H1 (cell line): ENCODE measurements around the gene ST6GALNAC4. TPM values are rescaled to one million over a fixed set of nuclear protein-coding genes. Genes with fewer than 3 reads are reported as not detected.
A peak's percentile ranks its signal among the peaks of the same experiment; 100 is the strongest.

Experiments used
- CTCF ChIA-PET: fragments of 300-600 bp; sonication (Branson Sonifier 250); formaldehyde crosslinking; loops from one replicate; lab custom pipeline; 2021; ENCODE audit not compliant: partially characterized antibody; lab: Charles Lee
- POLR2A ChIA-PET: fragments of 300-600 bp; sonication (Branson Sonifier 250); formaldehyde crosslinking; loops from one replicate; lab custom pipeline; 2021; ENCODE audit warnings: inconsistent platforms; ENCODE audit not compliant: partially characterized antibody; lab: Charles Lee
- DNase-seq, 2 experiments: peaks; one replicate each; pipeline versions ENCODE4 v3.0.0 to v3.0.0-alpha.2; 2010 to 2022; ENCODE audit warnings: low spot score in 2 of 2, low read depth in 1 of 2, mixed read lengths in 1 of 2
- FAIRE-seq: peaks from 2 replicates; lab custom pipeline; 2011; peaks lifted over from hg19 to GRCh38; lab: Jason Lieb, UNC
- H2AFZ ChIP-seq: 2 replicates; pipeline ENCODE4 v1.8.1; 2012; ENCODE audit warnings: low read length, inconsistent platforms
- H2AK5ac ChIP-seq: 2 replicates; pipeline ENCODE4 v1.6.1; 2013; ENCODE audit warnings: low read depth, low read length
- H2BK120ac ChIP-seq: replicated peaks from 2 replicates; pipeline ENCODE3; 2013; ENCODE audit warnings: low read depth, low read length, inconsistent platforms
- H2BK12ac ChIP-seq: 2 replicates; pipeline ENCODE4 v1.6.1; 2013; ENCODE audit warnings: low read depth, low read length
- H2BK15ac ChIP-seq: 2 replicates; pipeline ENCODE4 v1.6.1; 2013; ENCODE audit warnings: low read length
- H2BK20ac ChIP-seq: 2 replicates; pipeline ENCODE4 v1.6.1; 2013; ENCODE audit warnings: low read length
- H2BK5ac ChIP-seq: 2 replicates; pipeline ENCODE4 v1.6.1; 2013; ENCODE audit warnings: low read depth, low read length
- H3K14ac ChIP-seq: 2 replicates; pipeline ENCODE4 v1.6.1; 2013; ENCODE audit warnings: inconsistent platforms; ENCODE audit not compliant: insufficient read length
- H3K18ac ChIP-seq: 2 replicates; pipeline ENCODE4 v1.6.1; 2013; ENCODE audit warnings: low read length; ENCODE audit errors: extremely low read depth
- H3K23ac ChIP-seq: 2 replicates; pipeline ENCODE4 v1.6.1; 2013; ENCODE audit warnings: inconsistent platforms; ENCODE audit not compliant: insufficient read length
- H3K23me2 ChIP-seq: 2 replicates; pipeline ENCODE4 v1.6.1; 2013; ENCODE audit warnings: low read depth, low read length
- H3K27ac ChIP-seq: 2 replicates; pipeline ENCODE4 v1.6.1; 2011; ENCODE audit warnings: low read depth, low read length, inconsistent platforms
- H3K27me3 ChIP-seq, 4 experiments: replicated peaks in 1 of 4; 1 replicate in 1 of 4; 2 replicates in 3 of 4; pipeline versions ENCODE4 v1.6.1 to v1.8.1; 2011 to 2013; ENCODE audit warnings: low read length in 3 of 4, mild to moderate bottlenecking in 3 of 4, inconsistent platforms in 2 of 4, mixed read lengths in 2 of 4, moderate library complexity in 1 of 4; ENCODE audit not compliant: control insufficient read depth in 3 of 4, insufficient read depth in 3 of 4; ENCODE audit errors: extremely low read depth in 1 of 4
- H3K36me3 ChIP-seq, 4 experiments: 2 replicates each; pipeline versions ENCODE4 v1.6.1 to v1.8.1; 2011 to 2013; ENCODE audit warnings: mild to moderate bottlenecking in 4 of 4, low read length in 3 of 4, moderate library complexity in 2 of 4, control low read depth in 1 of 4, inconsistent platforms in 1 of 4; ENCODE audit not compliant: insufficient read depth in 4 of 4, control insufficient read depth in 2 of 4
- H3K4ac ChIP-seq: replicated peaks from 2 replicates; pipeline ENCODE3; 2013; ENCODE audit warnings: low read length, low read depth, mixed read lengths, inconsistent platforms; ENCODE audit not compliant: insufficient read length
- H3K4me1 ChIP-seq, 4 experiments: replicated peaks in 1 of 4; 1 replicate in 1 of 4; 2 replicates in 3 of 4; pipeline versions ENCODE4 v1.6.1 to v1.8.1; 2011 to 2013; ENCODE audit warnings: low read length in 3 of 4, inconsistent platforms in 2 of 4, mixed read lengths in 1 of 4; ENCODE audit not compliant: insufficient read depth in 4 of 4, control insufficient read depth in 3 of 4
- H3K4me2 ChIP-seq, 2 experiments: 2 replicates each; pipeline versions ENCODE4 v1.6.1 to v1.8.1; 2011 to 2013; ENCODE audit warnings: low read depth in 2 of 2, low read length in 2 of 2, control low read depth in 1 of 2, inconsistent platforms in 1 of 2, mild to moderate bottlenecking in 1 of 2; ENCODE audit not compliant: insufficient read depth in 1 of 2
- H3K4me3 ChIP-seq, 4 experiments: fragments of 200-600, 300-600 bp in 1 of 4; sonication (generic), shearing (Covaris generic), sonication (Bioruptor Twin) in 1 of 4; 2 replicates each; pipeline versions ENCODE4 v1.5.1 to v1.8.1; 2011 to 2016; ENCODE audit warnings: low read length in 4 of 4, low read depth in 3 of 4, control low read depth in 2 of 4, inconsistent platforms in 2 of 4, mild to moderate bottlenecking in 2 of 4, mixed read lengths in 1 of 4, moderate library complexity in 1 of 4; ENCODE audit not compliant: insufficient read depth in 2 of 4; ENCODE audit errors: extremely low read depth in 1 of 4
- H3K56ac ChIP-seq: replicated peaks from 2 replicates; pipeline ENCODE3; 2013; ENCODE audit warnings: low read depth, mild to moderate bottlenecking, mixed read lengths, low read length, inconsistent platforms; ENCODE audit not compliant: insufficient read length
- H3K79me1 ChIP-seq: 2 replicates; pipeline ENCODE4 v1.6.1; 2013; ENCODE audit warnings: low read depth, low read length, control low read depth
- H3K79me2 ChIP-seq, 2 experiments: 2 replicates each; pipeline versions ENCODE4 v1.6.1 to v1.8.1; 2012 to 2013; ENCODE audit warnings: low read length in 2 of 2, mild to moderate bottlenecking in 2 of 2, inconsistent platforms in 1 of 2; ENCODE audit not compliant: insufficient read depth in 2 of 2, control insufficient read depth in 1 of 2
- H3K9ac ChIP-seq, 4 experiments: replicated peaks in 1 of 4; 1 replicate in 1 of 4; 2 replicates in 3 of 4; pipeline versions ENCODE4 v1.6.1 to v1.8.1; 2011 to 2013; ENCODE audit warnings: low read depth in 3 of 4, low read length in 3 of 4, control low read depth in 2 of 4, mild to moderate bottlenecking in 2 of 4, moderate library complexity in 2 of 4, inconsistent platforms in 1 of 4; ENCODE audit errors: extremely low read depth in 1 of 4
- H3K9me3 ChIP-seq, 2 experiments: 2 replicates each; pipeline versions ENCODE4 v1.6.1 to v1.8.1; 2012 to 2013; ENCODE audit warnings: mild to moderate bottlenecking in 2 of 2, moderate library complexity in 2 of 2, control low read depth in 1 of 2, inconsistent platforms in 1 of 2, low read depth in 1 of 2, low read length in 1 of 2, mixed read lengths in 1 of 2; ENCODE audit not compliant: insufficient read depth in 2 of 2
- H4K20me1 ChIP-seq, 2 experiments: replicated peaks in 1 of 2; 2 replicates each; pipeline versions ENCODE3 to v1.8.1; 2011 to 2013; ENCODE audit warnings: inconsistent platforms in 2 of 2, low read length in 2 of 2, mild to moderate bottlenecking in 1 of 2; ENCODE audit not compliant: insufficient read depth in 2 of 2, control insufficient read depth in 1 of 2
- H4K5ac ChIP-seq: 2 replicates; pipeline ENCODE4 v1.6.1; 2013; ENCODE audit warnings: low read length, low read depth, mixed read lengths, inconsistent platforms; ENCODE audit not compliant: insufficient read length
- H4K8ac ChIP-seq: 2 replicates; pipeline ENCODE4 v1.8.0; 2013; ENCODE audit warnings: mild to moderate bottlenecking, moderate library complexity, low read length, inconsistent platforms; ENCODE audit not compliant: insufficient read depth; ENCODE audit errors: extremely low read depth
- H4K91ac ChIP-seq: replicated peaks from 2 replicates; pipeline ENCODE3; 2013; ENCODE audit warnings: low read length, mixed read lengths, inconsistent platforms; ENCODE audit not compliant: insufficient read length
- BCL11A ChIP-seq, 2 experiments: IDR thresholded peaks; one replicate each; pipeline ENCODE4 v1.6.1; 2011; ENCODE audit warnings: low read depth in 2 of 2, low read length in 2 of 2, mild to moderate bottlenecking in 2 of 2
- BRCA1 ChIP-seq: IDR thresholded peaks from 2 replicates; pipeline ENCODE4 v1.6.1; 2012; ENCODE audit warnings: low read depth, low read length, improper control_type of control experiment
- CREB1 ChIP-seq: IDR thresholded peaks from 2 replicates; pipeline ENCODE4 v1.6.1; 2012; ENCODE audit warnings: inconsistent platforms
- CTCF ChIP-seq, 3 experiments: IDR thresholded peaks; 1 replicate in 2 of 3; 2 replicates in 1 of 3; pipeline versions ENCODE4 v1.5.1 to v1.6.1; 2011; ENCODE audit warnings: low read length in 3 of 3, mild to moderate bottlenecking in 3 of 3, inconsistent platforms in 2 of 3, low read depth in 1 of 3, moderate library complexity in 1 of 3; ENCODE audit not compliant: insufficient read depth in 1 of 3; ENCODE audit errors: control extremely low read depth in 1 of 3
- MAFK ChIP-seq: IDR thresholded peaks from 2 replicates; pipeline ENCODE4 v1.6.1; 2012; ENCODE audit warnings: low read depth, mild to moderate bottlenecking, improper control_type of control experiment, low read length
- RAD21 ChIP-seq, 2 experiments: IDR thresholded peaks in 1 of 2; conservative IDR thresholded peaks in 1 of 2; 2 replicates each; pipeline ENCODE4 v1.6.1; 2011; ENCODE audit warnings: low read depth in 2 of 2, low read length in 2 of 2, improper control_type of control experiment in 1 of 2, inconsistent platforms in 1 of 2, mild to moderate bottlenecking in 1 of 2, moderate library complexity in 1 of 2
- SP2 ChIP-seq: IDR thresholded peaks from 2 replicates; pipeline ENCODE4 v1.6.1; 2012; ENCODE audit warnings: mild to moderate bottlenecking, low read length, inconsistent platforms
- TAF7 ChIP-seq: optimal IDR thresholded peaks from 2 replicates; pipeline ENCODE3; 2011; ENCODE audit warnings: low read depth, mild to moderate bottlenecking, inconsistent platforms, low read length, moderate library complexity, borderline replicate concordance
- WGBS, 2 experiments: shearing (Covaris generic) in 1 of 2; methylation state at CpG; one replicate each; pipeline versions ENCODE4 v1.1.6 to v1.1.7; 2013 to 2015; ENCODE audit warnings: low lambda C conversion rate in 2 of 2, mixed read lengths in 2 of 2, inconsistent platforms in 1 of 2, low coverage in 1 of 2, missing lambda C conversion rate in 1 of 2; ENCODE audit not compliant: insufficient replicate concordance in 2 of 2, insufficient coverage in 1 of 2, insufficient read length in 1 of 2; ENCODE audit errors: extremely low coverage in 1 of 2, missing lambda C conversion rate in 1 of 2; 5-methylcytosine and 5-hydroxymethylcytosine counted together
- polyA plus RNA-seq, 7 experiments: library from polyadenylated mRNA; depleted of rRNA in 3 of 7; stranded (reverse) in 5 of 7; unstranded in 2 of 7; fragments of >200 nt in 5 of 7; fragments of 200-250 nt in 2 of 7; gene quantifications; 1 replicate in 5 of 7; 2 replicates in 1 of 7; 4 replicates in 1 of 7; pipeline versions ENCODE4 v1.2.1 to v1.2.3, GENCODE V29; 2011 to 2013; ENCODE audit warnings: missing spikeins in 2 of 7, mixed read lengths in 2 of 7
- total RNA-seq: library from RNA; stranded (reverse); fragmentation: NEBNext Ultra II Directional; extraction: Animal tissue kit (Norgen Biotek cat#: 25700); gene quantifications from 2 replicates; pipeline ENCODE4 v1.2.1, GENCODE V29; 2021

ST6GALNAC4 gene
- total and polyA plus RNA-seq, 2 of the 8 experiments (the other 6 are each of a cell fraction or from before 2014, with no cell fraction given), result 21.8 to 34.1 TPM

- ChIA-PET CTCF (interaction anchor here (0.6 to 6.7 kb wide), 18 partner anchors 10 to 1361 kb away, joined by 3 to 114 read pairs (median 4); partner anchors contain the start of genes ST6GALNAC6 and TOR2A), POLR2A (interaction anchor here (0.6 to 3.7 kb wide), 9 partner anchors 10 to 45 kb away, joined by 3 to 16 read pairs (median 4); partner anchors contain the start of gene ST6GALNAC6)
- no peak overlapping the region for H3K23ac ChIP-seq
- H3K9me3 ChIP-seq, result no peaks in the 10 kb centered on the region
- H3K9ac ChIP-seq, result no peak overlapping the region
- no peak overlapping the region for H3K4ac ChIP-seq
- no peak overlapping the region for H2AFZ ChIP-seq
- no peak overlapping the region for H2BK120ac ChIP-seq
- H3K18ac ChIP-seq, result no peak overlapping the region
- DNase-seq (no peak), FAIRE-seq (no peak)
- 0 out of 2 replicates have a peak overlapping the region, but pooled peaks have one; percentile 48 for H4K8ac ChIP-seq
- no peak overlapping the region for H4K91ac ChIP-seq
- H2BK20ac ChIP-seq, result no peak overlapping the region
- peaks cover 4 to 8% (median 7%) of the 10 kb centered on the region in 4 experiments for H3K4me1 ChIP-seq
- no peak overlapping the region for H2BK5ac ChIP-seq
- no peaks in the 10 kb centered on the region for H3K79me2 ChIP-seq
- no peak overlapping the region for H3K27ac ChIP-seq
- peaks cover 0 to 3% of the 10 kb centered on the region in 2 experiments for H4K20me1 ChIP-seq
- H3K27me3 ChIP-seq, result peaks cover 0 to 14% (median 10%) of the 10 kb centered on the region in 4 experiments; a peak in 5 of 7 replicates
- H4K5ac ChIP-seq, result no peak overlapping the region
- H3K79me1 ChIP-seq, result no peaks in the 10 kb centered on the region
- no peak overlapping the region for H3K4me2 ChIP-seq
- 81% methylated on average over 8 of the region's 8 CpGs; no CpG with 5 or more reads in 1 of the 2 experiments for WGBS, 2 experiments
- H3K36me3 ChIP-seq, result no peaks in the 10 kb centered on the region
- peak overlapping the region; percentile 78; the same call in 1 of the 2 replicates for H2AK5ac ChIP-seq
- no peak overlapping the region for H3K4me3 ChIP-seq
- H3K14ac ChIP-seq, result no peak overlapping the region
- no peak overlapping the region for H2BK15ac ChIP-seq
- H3K23me2 ChIP-seq, result peaks cover 5% of the 10 kb centered on the region
- H2BK12ac ChIP-seq, result peak overlapping the region; percentile 39; the same call in 1 of the 2 replicates
- H3K56ac ChIP-seq, result no peak overlapping the region
- no peak for TF ChIP-seq SP2
- TF ChIP-seq TAF7, result no peak
- no peak for TF ChIP-seq CREB1
- TF ChIP-seq MAFK, result no peak
- no peak for TF ChIP-seq BRCA1
- TF ChIP-seq BCL11A (IDR thresholded peaks at IDR 0.05; ENCODE audit: low read depth in 2 of 2, low read length in 2 of 2), result no peak
- peak; percentile 25 to 46; a peak in 3 of 4 replicates for TF ChIP-seq RAD21 (IDR thresholded peaks at IDR 0.05 in 1 of 2, conservative IDR thresholded peaks at IDR 0.05 in 1 of 2; ENCODE audit: low read depth in 2 of 2, low read length in 2 of 2)
- peak; percentile 37 to 56 (median 45); a peak in 3 of 4 replicates for TF ChIP-seq CTCF (IDR thresholded peaks at IDR 0.05; ENCODE audit: control extremely low read depth in 1 of 3, insufficient read depth in 1 of 3, low read depth in 1 of 3, low read length in 3 of 3)
These were observed 1.6 kb upstream of the ST6GALNAC4 start for GRCh38 chr9:127918183-127919107.
